H1 (cell line): ENCODE results near the gene IL16. TPM values are rescaled to one million over a fixed set of nuclear protein-coding genes. Genes with fewer than 3 reads are reported as not detected.

Experiments used
- CTCF ChIA-PET: fragments of 300-600 bp; sonication (Branson Sonifier 250); formaldehyde crosslinking; loops from one replicate; lab custom pipeline; 2021; ENCODE audit not compliant: partially characterized antibody; lab: Charles Lee
- POLR2A ChIA-PET: fragments of 300-600 bp; sonication (Branson Sonifier 250); formaldehyde crosslinking; loops from one replicate; lab custom pipeline; 2021; ENCODE audit warnings: inconsistent platforms; ENCODE audit not compliant: partially characterized antibody; lab: Charles Lee
- DNase-seq, 2 experiments: peaks; one replicate each; pipeline versions ENCODE4 v3.0.0 to v3.0.0-alpha.2; 2010 to 2022; ENCODE audit warnings: low spot score in 2 of 2, low read depth in 1 of 2, mixed read lengths in 1 of 2
- FAIRE-seq: peaks from 2 replicates; lab custom pipeline; 2011; peaks lifted over from hg19 to GRCh38; lab: Jason Lieb, UNC
- H2AFZ ChIP-seq: 2 replicates; pipeline ENCODE4 v1.8.1; 2012; ENCODE audit warnings: low read length, inconsistent platforms
- H2AK5ac ChIP-seq: 2 replicates; pipeline ENCODE4 v1.6.1; 2013; ENCODE audit warnings: low read depth, low read length
- H2BK120ac ChIP-seq: replicated peaks from 2 replicates; pipeline ENCODE3; 2013; ENCODE audit warnings: low read depth, low read length, inconsistent platforms
- H2BK12ac ChIP-seq: 2 replicates; pipeline ENCODE4 v1.6.1; 2013; ENCODE audit warnings: low read depth, low read length
- H2BK15ac ChIP-seq: 2 replicates; pipeline ENCODE4 v1.6.1; 2013; ENCODE audit warnings: low read length
- H2BK20ac ChIP-seq: 2 replicates; pipeline ENCODE4 v1.6.1; 2013; ENCODE audit warnings: low read length
- H2BK5ac ChIP-seq: 2 replicates; pipeline ENCODE4 v1.6.1; 2013; ENCODE audit warnings: low read depth, low read length
- H3K14ac ChIP-seq: 2 replicates; pipeline ENCODE4 v1.6.1; 2013; ENCODE audit warnings: inconsistent platforms; ENCODE audit not compliant: insufficient read length
- H3K18ac ChIP-seq: 2 replicates; pipeline ENCODE4 v1.6.1; 2013; ENCODE audit warnings: low read length; ENCODE audit errors: extremely low read depth
- H3K23ac ChIP-seq: 2 replicates; pipeline ENCODE4 v1.6.1; 2013; ENCODE audit warnings: inconsistent platforms; ENCODE audit not compliant: insufficient read length
- H3K23me2 ChIP-seq: 2 replicates; pipeline ENCODE4 v1.6.1; 2013; ENCODE audit warnings: low read depth, low read length
- H3K27ac ChIP-seq: 2 replicates; pipeline ENCODE4 v1.6.1; 2011; ENCODE audit warnings: low read depth, low read length, inconsistent platforms
- H3K27me3 ChIP-seq, 4 experiments: replicated peaks in 1 of 4; 1 replicate in 1 of 4; 2 replicates in 3 of 4; pipeline versions ENCODE4 v1.6.1 to v1.8.1; 2011 to 2013; ENCODE audit warnings: low read length in 3 of 4, mild to moderate bottlenecking in 3 of 4, inconsistent platforms in 2 of 4, mixed read lengths in 2 of 4, moderate library complexity in 1 of 4; ENCODE audit not compliant: control insufficient read depth in 3 of 4, insufficient read depth in 3 of 4; ENCODE audit errors: extremely low read depth in 1 of 4
- H3K36me3 ChIP-seq, 4 experiments: 2 replicates each; pipeline versions ENCODE4 v1.6.1 to v1.8.1; 2011 to 2013; ENCODE audit warnings: mild to moderate bottlenecking in 4 of 4, low read length in 3 of 4, moderate library complexity in 2 of 4, control low read depth in 1 of 4, inconsistent platforms in 1 of 4; ENCODE audit not compliant: insufficient read depth in 4 of 4, control insufficient read depth in 2 of 4
- H3K4ac ChIP-seq: replicated peaks from 2 replicates; pipeline ENCODE3; 2013; ENCODE audit warnings: low read length, low read depth, mixed read lengths, inconsistent platforms; ENCODE audit not compliant: insufficient read length
- H3K4me1 ChIP-seq, 4 experiments: replicated peaks in 1 of 4; 1 replicate in 1 of 4; 2 replicates in 3 of 4; pipeline versions ENCODE4 v1.6.1 to v1.8.1; 2011 to 2013; ENCODE audit warnings: low read length in 3 of 4, inconsistent platforms in 2 of 4, mixed read lengths in 1 of 4; ENCODE audit not compliant: insufficient read depth in 4 of 4, control insufficient read depth in 3 of 4
- H3K4me2 ChIP-seq, 2 experiments: 2 replicates each; pipeline versions ENCODE4 v1.6.1 to v1.8.1; 2011 to 2013; ENCODE audit warnings: low read depth in 2 of 2, low read length in 2 of 2, control low read depth in 1 of 2, inconsistent platforms in 1 of 2, mild to moderate bottlenecking in 1 of 2; ENCODE audit not compliant: insufficient read depth in 1 of 2
- H3K4me3 ChIP-seq, 4 experiments: fragments of 200-600, 300-600 bp in 1 of 4; sonication (generic), shearing (Covaris generic), sonication (Bioruptor Twin) in 1 of 4; 2 replicates each; pipeline versions ENCODE4 v1.5.1 to v1.8.1; 2011 to 2016; ENCODE audit warnings: low read length in 4 of 4, low read depth in 3 of 4, control low read depth in 2 of 4, inconsistent platforms in 2 of 4, mild to moderate bottlenecking in 2 of 4, mixed read lengths in 1 of 4, moderate library complexity in 1 of 4; ENCODE audit not compliant: insufficient read depth in 2 of 4; ENCODE audit errors: extremely low read depth in 1 of 4
- H3K56ac ChIP-seq: replicated peaks from 2 replicates; pipeline ENCODE3; 2013; ENCODE audit warnings: low read depth, mild to moderate bottlenecking, mixed read lengths, low read length, inconsistent platforms; ENCODE audit not compliant: insufficient read length
- H3K79me1 ChIP-seq: 2 replicates; pipeline ENCODE4 v1.6.1; 2013; ENCODE audit warnings: low read depth, low read length, control low read depth
- H3K79me2 ChIP-seq, 2 experiments: 2 replicates each; pipeline versions ENCODE4 v1.6.1 to v1.8.1; 2012 to 2013; ENCODE audit warnings: low read length in 2 of 2, mild to moderate bottlenecking in 2 of 2, inconsistent platforms in 1 of 2; ENCODE audit not compliant: insufficient read depth in 2 of 2, control insufficient read depth in 1 of 2
- H3K9ac ChIP-seq, 4 experiments: replicated peaks in 1 of 4; 1 replicate in 1 of 4; 2 replicates in 3 of 4; pipeline versions ENCODE4 v1.6.1 to v1.8.1; 2011 to 2013; ENCODE audit warnings: low read depth in 3 of 4, low read length in 3 of 4, control low read depth in 2 of 4, mild to moderate bottlenecking in 2 of 4, moderate library complexity in 2 of 4, inconsistent platforms in 1 of 4; ENCODE audit errors: extremely low read depth in 1 of 4
- H3K9me3 ChIP-seq, 2 experiments: 2 replicates each; pipeline versions ENCODE4 v1.6.1 to v1.8.1; 2012 to 2013; ENCODE audit warnings: mild to moderate bottlenecking in 2 of 2, moderate library complexity in 2 of 2, control low read depth in 1 of 2, inconsistent platforms in 1 of 2, low read depth in 1 of 2, low read length in 1 of 2, mixed read lengths in 1 of 2; ENCODE audit not compliant: insufficient read depth in 2 of 2
- H4K20me1 ChIP-seq, 2 experiments: replicated peaks in 1 of 2; 2 replicates each; pipeline versions ENCODE3 to v1.8.1; 2011 to 2013; ENCODE audit warnings: inconsistent platforms in 2 of 2, low read length in 2 of 2, mild to moderate bottlenecking in 1 of 2; ENCODE audit not compliant: insufficient read depth in 2 of 2, control insufficient read depth in 1 of 2
- H4K5ac ChIP-seq: 2 replicates; pipeline ENCODE4 v1.6.1; 2013; ENCODE audit warnings: low read length, low read depth, mixed read lengths, inconsistent platforms; ENCODE audit not compliant: insufficient read length
- H4K8ac ChIP-seq: 2 replicates; pipeline ENCODE4 v1.8.0; 2013; ENCODE audit warnings: mild to moderate bottlenecking, moderate library complexity, low read length, inconsistent platforms; ENCODE audit not compliant: insufficient read depth; ENCODE audit errors: extremely low read depth
- H4K91ac ChIP-seq: replicated peaks from 2 replicates; pipeline ENCODE3; 2013; ENCODE audit warnings: low read length, mixed read lengths, inconsistent platforms; ENCODE audit not compliant: insufficient read length
- CHD2 ChIP-seq: IDR thresholded peaks from 2 replicates; pipeline ENCODE4 v1.6.1; 2012; ENCODE audit warnings: low read length, improper control_type of control experiment
- SP1 ChIP-seq: IDR thresholded peaks from 2 replicates; pipeline ENCODE4 v1.6.1; 2011; ENCODE audit warnings: low read depth, low read length
- SP2 ChIP-seq: IDR thresholded peaks from 2 replicates; pipeline ENCODE4 v1.6.1; 2012; ENCODE audit warnings: mild to moderate bottlenecking, low read length, inconsistent platforms
- TCF12 ChIP-seq: IDR thresholded peaks from 2 replicates; pipeline ENCODE4 v1.6.1; 2011; ENCODE audit warnings: low read depth, mild to moderate bottlenecking, low read length
- WGBS, 2 experiments: shearing (Covaris generic) in 1 of 2; methylation state at CpG; one replicate each; pipeline versions ENCODE4 v1.1.6 to v1.1.7; 2013 to 2015; ENCODE audit warnings: low lambda C conversion rate in 2 of 2, mixed read lengths in 2 of 2, inconsistent platforms in 1 of 2, low coverage in 1 of 2, missing lambda C conversion rate in 1 of 2; ENCODE audit not compliant: insufficient replicate concordance in 2 of 2, insufficient coverage in 1 of 2, insufficient read length in 1 of 2; ENCODE audit errors: extremely low coverage in 1 of 2, missing lambda C conversion rate in 1 of 2; 5-methylcytosine and 5-hydroxymethylcytosine counted together
- polyA plus RNA-seq, 7 experiments: library from polyadenylated mRNA; depleted of rRNA in 3 of 7; stranded (reverse) in 5 of 7; unstranded in 2 of 7; fragments of >200 nt in 5 of 7; fragments of 200-250 nt in 2 of 7; gene quantifications; 1 replicate in 5 of 7; 2 replicates in 1 of 7; 4 replicates in 1 of 7; pipeline versions ENCODE4 v1.2.1 to v1.2.3, GENCODE V29; 2011 to 2013; ENCODE audit warnings: missing spikeins in 2 of 7, mixed read lengths in 2 of 7
- total RNA-seq: library from RNA; stranded (reverse); fragmentation: NEBNext Ultra II Directional; extraction: Animal tissue kit (Norgen Biotek cat#: 25700); gene quantifications from 2 replicates; pipeline ENCODE4 v1.2.1, GENCODE V29; 2021

The IL16 gene
- total and polyA plus RNA-seq, 2 of the 8 experiments (the other 6 are each of a cell fraction or from before 2014, with no cell fraction given): 0.03 to 0.09 TPM

DNA sequence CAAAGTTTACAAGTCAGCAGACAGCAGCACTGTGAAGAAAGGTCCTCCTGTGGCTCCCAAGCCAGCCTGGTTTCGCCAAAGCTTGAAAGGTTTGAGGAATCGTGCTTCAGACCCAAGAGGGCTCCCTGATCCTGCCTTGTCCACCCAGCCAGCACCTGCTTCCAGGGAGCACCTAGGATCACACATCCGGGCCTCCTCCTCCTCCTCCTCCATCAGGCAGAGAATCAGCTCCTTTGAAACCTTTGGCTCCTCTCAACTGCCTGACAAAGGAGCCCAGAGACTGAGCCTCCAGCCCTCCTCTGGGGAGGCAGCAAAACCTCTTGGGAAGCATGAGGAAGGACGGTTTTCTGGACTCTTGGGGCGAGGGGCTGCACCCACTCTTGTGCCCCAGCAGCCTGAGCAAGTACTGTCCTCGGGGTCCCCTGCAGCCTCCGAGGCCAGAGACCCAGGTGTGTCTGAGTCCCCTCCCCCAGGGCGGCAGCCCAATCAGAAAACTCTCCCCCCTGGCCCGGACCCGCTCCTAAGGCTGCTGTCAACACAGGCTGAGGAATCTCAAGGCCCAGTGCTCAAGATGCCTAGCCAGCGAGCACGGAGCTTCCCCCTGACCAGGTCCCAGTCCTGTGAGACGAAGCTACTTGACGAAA, 103.1 kb downstream of the IL16 start:
- H4K91ac ChIP-seq: no peak overlapping the region
- DNase-seq: no peak
- no peak overlapping the region for H2AFZ ChIP-seq
- no peak for FAIRE-seq
- H4K8ac ChIP-seq: no peak overlapping the region; the same call in 1 of the 2 replicates
- ChIA-PET CTCF (interaction anchor here (0.6 to 1.5 kb wide), 4 partner anchors 20 to 143 kb away, joined by 3 read pairs; no protein-coding TSS in a partner anchor), POLR2A (no interaction called here)
- no peak overlapping the region for H3K23ac ChIP-seq
- no peak overlapping the region for H2BK120ac ChIP-seq
- no peaks in the 10 kb centered on the region for H3K23me2 ChIP-seq
- no peak overlapping the region for H3K4me3 ChIP-seq
- H3K56ac ChIP-seq: no peak overlapping the region
- no peak overlapping the region for H2AK5ac ChIP-seq
- H2BK5ac ChIP-seq: no peak overlapping the region
- H3K9ac ChIP-seq: no peak overlapping the region
- H3K4me2 ChIP-seq: no peak overlapping the region
- TF ChIP-seq SP1 (no peak), CHD2 (no peak), TCF12 (no peak), SP2 (no peak)
- no peaks in the 10 kb centered on the region for H3K79me2 ChIP-seq
- no peak overlapping the region for H3K4ac ChIP-seq
- no peaks in the 10 kb centered on the region for H3K36me3 ChIP-seq
- no peaks in the 10 kb centered on the region; a peak in 1 of 7 replicates for H3K27me3 ChIP-seq
- no peak overlapping the region for H2BK12ac ChIP-seq
- H2BK20ac ChIP-seq: no peak overlapping the region
- WGBS, 2 experiments: 91% methylated on average over 14 of the region's 14 CpGs; no CpG with 5 or more reads in 1 of the 2 experiments
- no peak overlapping the region for H3K14ac ChIP-seq
- no peak overlapping the region for H4K5ac ChIP-seq
- no peak overlapping the region for H3K18ac ChIP-seq
- H2BK15ac ChIP-seq: no peak overlapping the region
- no peaks in the 10 kb centered on the region for H3K79me1 ChIP-seq
- peaks cover 6 to 18% (median 14%) of the 10 kb centered on the region in 4 experiments for H3K4me1 ChIP-seq
- H3K27ac ChIP-seq: no peak overlapping the region
- H4K20me1 ChIP-seq: no peaks in the 10 kb centered on the region
- no peaks in the 10 kb centered on the region for H3K9me3 ChIP-seq
